CD4-positive, alpha-beta T cell (primary cell): ENCODE measurements around the gene GCNA. TPM values are rescaled to one million over a fixed set of nuclear protein-coding genes. Genes with fewer than 3 reads are reported as not detected.

Experiments used
- ATAC-seq: fragments of 200-7000 bp; cut with Tn5 transposase; one replicate; pipeline ENCODE4 v1.10.0; 2022; ENCODE audit warnings: mild to moderate bottlenecking; ENCODE audit not compliant: poor library complexity
- CTCF ChIA-PET: fragments of 350-600 bp; sonication (Branson Sonifier 250); formaldehyde crosslinking; loops from one replicate; lab custom pipeline; 2021; ENCODE audit warnings: antibody characterized with exemption, inconsistent platforms; lab: Charles Lee
- POLR2A ChIA-PET: fragments of 350-600 bp; sonication (Branson Sonifier 250); formaldehyde crosslinking; loops from one replicate; lab custom pipeline; 2021; ENCODE audit warnings: antibody characterized with exemption, inconsistent platforms; lab: Charles Lee
- DNase-seq, 14 experiments: peaks; one replicate each; pipeline ENCODE4 v3.0.0-alpha.2; 2013 to 2020; ENCODE audit warnings: mixed read lengths in 2 of 14
- H3K27ac ChIP-seq, 2 donors: one replicate each; pipeline versions ENCODE4 v1.5.1 to v1.7.0; 2013; ENCODE audit warnings: low read length in 2 of 2, low read depth in 1 of 2, mild to moderate bottlenecking in 1 of 2
- H3K27me3 ChIP-seq, 2 experiments: 1 replicate in 1 of 2; 2 replicates in 1 of 2; pipeline versions ENCODE4 v1.6.1 to v1.7.0; 2013; ENCODE audit warnings: low read length in 2 of 2, control low read depth in 1 of 2, mild to moderate bottlenecking in 1 of 2, moderate library complexity in 1 of 2; ENCODE audit not compliant: insufficient read depth in 2 of 2, control insufficient read depth in 1 of 2
- H3K36me3 ChIP-seq: one replicate; pipeline ENCODE4 v1.6.1; 2013; ENCODE audit warnings: low read length, control low read depth; ENCODE audit not compliant: insufficient read depth
- H3K4me1 ChIP-seq: one replicate; pipeline ENCODE4 v1.6.1; 2013; ENCODE audit warnings: low read length, control low read depth; ENCODE audit not compliant: insufficient read depth
- H3K4me3 ChIP-seq: one replicate; pipeline ENCODE4 v1.5.1; 2013; ENCODE audit warnings: mild to moderate bottlenecking, low read length, moderate library complexity
- H3K9me3 ChIP-seq, 2 experiments: 1 replicate in 1 of 2; 2 replicates in 1 of 2; pipeline versions ENCODE4 v1.6.1 to v1.7.0; 2013; ENCODE audit warnings: low read length in 2 of 2, mild to moderate bottlenecking in 2 of 2, control low read depth in 1 of 2, moderate library complexity in 1 of 2; ENCODE audit not compliant: control insufficient read depth in 1 of 2, insufficient read depth in 1 of 2
- H3K27ac Mint-ChIP-seq: one replicate; pipeline ENCODE4 v1.8.0; 2020; ENCODE audit warnings: mixed read lengths
- H3K27me3 Mint-ChIP-seq: one replicate; pipeline ENCODE4 v1.8.0; 2021; ENCODE audit warnings: mixed read lengths
- H3K36me3 Mint-ChIP-seq: one replicate; pipeline ENCODE4 v1.8.0; 2021; ENCODE audit warnings: low read depth, mixed read lengths
- H3K4me1 Mint-ChIP-seq: one replicate; pipeline ENCODE4 v1.8.0; 2021; ENCODE audit warnings: low read depth, mixed read lengths
- H3K4me3 Mint-ChIP-seq: one replicate; pipeline ENCODE4 v1.8.0; 2020; ENCODE audit warnings: mild to moderate bottlenecking, mixed read lengths
- H3K9me3 Mint-ChIP-seq: one replicate; pipeline ENCODE4 v1.8.0; 2020; ENCODE audit warnings: mixed read lengths
- CTCF ChIP-seq: fragments of 200-600 bp; IDR thresholded peaks from one replicate; pipeline ENCODE4 v1.8.0; 2022; ENCODE audit warnings: antibody characterized with exemption, mild to moderate bottlenecking
- intact Hi-C, 2 experiments: fragments of 100-400 bp; cut with DNase I in 1 of 2; cut with micrococcal nuclease in 1 of 2; formaldehyde crosslinking; loops; one replicate each; pipeline versions ENCODE4 v1.15.1 to v1.9.0; 2023 to 2025; cut with DNase I, micrococcal nuclease
- total RNA-seq, 174 experiments: library from RNA in 2 of 174; stranded (reverse) in 2 of 174; gene quantifications; one replicate each; pipeline ENCODE4 v1.2.3 and lab custom pipeline; 2021 to 2026

Gene GCNA
- total RNA-seq, 2 experiments from 2014 or later, result 1.7 to 2.3 TPM

DNA sequence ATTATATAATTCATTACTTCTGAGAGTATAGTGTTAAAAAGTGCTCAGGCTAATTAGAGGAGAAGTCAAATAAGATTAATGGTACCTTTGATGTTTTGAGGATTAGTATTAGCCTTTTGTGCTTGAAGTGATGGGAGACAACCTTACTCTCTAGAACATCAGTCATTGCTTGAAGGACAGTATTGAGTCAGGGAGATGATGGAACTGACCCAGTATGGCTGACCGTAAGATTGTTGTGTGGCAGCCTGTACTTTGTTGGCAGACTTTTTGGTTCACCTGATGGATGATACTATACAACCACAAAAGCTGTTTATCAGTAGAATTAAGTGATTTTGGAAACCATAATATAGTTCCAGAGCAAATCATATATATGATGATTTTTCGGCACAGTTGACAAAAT, 35.4 kb upstream of the GCNA start:
- TF ChIP-seq CTCF, result no peak
- peaks cover 90% of the 10 kb centered on the region for H3K36me3 Mint-ChIP-seq
- no peaks in the 10 kb centered on the region for H3K9me3 ChIP-seq
- H3K4me3 Mint-ChIP-seq, result peak overlapping the region; percentile 65
- H3K27ac ChIP-seq, result peak overlapping the region in 1 of 2 donors; percentile 22
- ChIA-PET POLR2A (interaction anchor here (0.7 kb wide), 1 partner anchor 10 kb away, joined by 3 read pairs; the partner anchor contains the start of gene OGT), CTCF (interaction anchor here (0.6 to 0.7 kb wide), 2 partner anchors 8 to 146 kb away, joined by 4 to 5 read pairs; no protein-coding TSS in a partner anchor)
- peaks cover 76% of the 10 kb centered on the region for H3K4me1 Mint-ChIP-seq
- peak overlapping the region; percentile 98 for H3K27ac Mint-ChIP-seq
- H3K4me1 ChIP-seq, result peaks cover 41% of the 10 kb centered on the region
- H3K9me3 Mint-ChIP-seq, result no peaks in the 10 kb centered on the region
- DNase-seq (no peak), ATAC-seq (no peak)
- intact Hi-C loops, result loop anchor here in 1 of 2 experiments (5.0 kb wide), 1 partner anchor 34 kb away; the partner anchor contains the start of gene GCNA
- H3K27me3 Mint-ChIP-seq, result no peaks in the 10 kb centered on the region
- H3K4me3 ChIP-seq, result no peak overlapping the region
- H3K27me3 ChIP-seq, result no peaks in the 10 kb centered on the region
- peaks cover 61% of the 10 kb centered on the region for H3K36me3 ChIP-seq

DNA sequence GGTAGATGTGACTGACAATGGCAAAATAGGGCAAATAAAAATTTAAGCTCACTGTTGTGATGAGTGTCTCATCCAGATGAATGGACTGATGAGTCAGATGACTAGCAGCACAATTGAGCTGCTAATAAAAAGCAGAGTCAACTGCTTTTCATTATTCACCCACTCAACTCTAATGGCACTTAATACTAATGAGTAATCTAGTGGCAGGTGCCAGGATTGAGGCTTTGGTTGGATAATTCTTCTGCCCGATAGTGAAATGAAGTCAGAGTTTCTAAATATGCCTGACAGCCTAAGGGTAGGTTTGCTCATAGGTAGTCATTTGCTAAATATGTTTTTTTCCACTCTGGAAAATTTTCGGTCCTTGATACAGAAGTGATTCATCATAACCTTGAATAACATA, 34.9 kb upstream of the GCNA start:
- ChIA-PET CTCF (interaction anchor here (0.7 kb wide), 1 partner anchor 9 kb away, joined by 5 read pairs; no protein-coding TSS in a partner anchor), POLR2A (no interaction called here)
- Mint-ChIP-seq H3K27ac (peak overlapping the region; percentile 98), H3K9me3 (no peaks in the 10 kb centered on the region), H3K36me3 (peaks cover 90% of the 10 kb centered on the region), H3K27me3 (no peaks in the 10 kb centered on the region), H3K4me1 (peaks cover 71% of the 10 kb centered on the region), H3K4me3 (peak overlapping the region; percentile 65)
- no peak for TF ChIP-seq CTCF
- Histone ChIP-seq H3K36me3 (peaks cover 62% of the 10 kb centered on the region), H3K27me3 (no peaks in the 10 kb centered on the region), H3K27ac (no peak overlapping the region), H3K4me3 (no peak overlapping the region), H3K4me1 (peaks cover 40% of the 10 kb centered on the region), H3K9me3 (no peaks in the 10 kb centered on the region)
- intact Hi-C loops, result loop anchor here in 1 of 2 experiments (5.0 kb wide), 1 partner anchor 34 kb away; the partner anchor contains the start of gene GCNA
- DNase-seq (no peak), ATAC-seq (peak; percentile 37)

GRCh38 chrX:71545364-71545763, 32.9 kb upstream of the GCNA start:
- ChIA-PET POLR2A (interaction anchor here (0.7 to 2.5 kb wide), 4 partner anchors 9 to 160 kb away, joined by 3 to 26 read pairs (median 4); partner anchors contain the start of gene OGT), CTCF (interaction anchor here (0.7 to 0.9 kb wide), 2 partner anchors 10 to 11 kb away, joined by 3 read pairs; no protein-coding TSS in a partner anchor)
- Histone ChIP-seq H3K27ac (no peak overlapping the region), H3K27me3 (no peaks in the 10 kb centered on the region), H3K36me3 (peaks cover 63% of the 10 kb centered on the region), H3K4me3 (no peak overlapping the region), H3K9me3 (no peaks in the 10 kb centered on the region), H3K4me1 (peaks cover 40% of the 10 kb centered on the region)
- Mint-ChIP-seq H3K9me3 (no peaks in the 10 kb centered on the region), H3K27me3 (no peaks in the 10 kb centered on the region), H3K4me3 (no peak overlapping the region), H3K36me3 (peaks cover 80% of the 10 kb centered on the region), H3K27ac (no peak overlapping the region), H3K4me1 (peaks cover 53% of the 10 kb centered on the region)
- TF ChIP-seq CTCF, result no peak
- intact Hi-C loops, result no loop called here
- DNase-seq (no peak), ATAC-seq (peak; percentile 24)
